Measurements from ENCODE around the gene OR5T1.

OR5T1 gene

GRCh38 chr11:56273854-56274253 lies at the start of gene OR5T1:
OR5T1 (plus strand) TSS chr11:56274154; CDS start chr11:56275639, 1,485 bp downstream.
- H3K9me3 ChIP-seq, result no peaks in the 10 kb centered on the region
- H3K4me1 ChIP-seq (ENCODE audit: control insufficient read depth in 1 of 2, insufficient read depth in 1 of 2, low read depth in 1 of 2, low read length in 1 of 2), result no peaks in the 10 kb centered on the region
- no peaks in the 10 kb centered on the region for H3K36me3 ChIP-seq
- H3K4me3 ChIP-seq (ENCODE audit: low read depth in 1 of 2, low read length in 1 of 2), result no peak within 1 kb of the TSS
- H3K27ac ChIP-seq, result no peak within 1 kb of the TSS
- H3K27me3 ChIP-seq, result no peaks in the 10 kb centered on the region
- no peak for TF ChIP-seq CTCF (IDR thresholded peaks at IDR 0.05)

- no peak within 1 kb of the TSS for H3K27ac ChIP-seq
These were observed 39.8 kb upstream of the OR5T1 start, which contains the start of gene OR5T2 for GRCh38 chr11:56234155-56234554. OR5T2 (minus strand) TSS chr11:56234255; CDS start chr11:56233062, 1,193 bp downstream.

GRCh38 chr11:56251954-56252353 lies 22.0 kb upstream of the OR5T1 start, which contains the start of gene OR5T3:
OR5T3 (plus strand) TSS chr11:56252254; CDS start chr11:56252254, 0 bp downstream.
- Histone ChIP-seq H3K36me3 (no peaks in the 10 kb centered on the region), H3K27ac (no peak within 1 kb of the TSS), H3K4me1 (ENCODE audit: control insufficient read depth in 1 of 2, insufficient read depth in 1 of 2, low read depth in 1 of 2, low read length in 1 of 2) (no peaks in the 10 kb centered on the region), H3K9me3 (no peaks in the 10 kb centered on the region), H3K4me3 (ENCODE audit: low read depth in 1 of 2, low read length in 1 of 2) (no peak within 1 kb of the TSS), H3K27me3 (no peaks in the 10 kb centered on the region)
- no peak for TF ChIP-seq CTCF (IDR thresholded peaks at IDR 0.05)

More at GRCh38 chr11:56234155-56234554, 39.8 kb upstream of the OR5T1 start, which contains the start of gene OR5T2:
- Histone ChIP-seq H3K27me3 (no peaks in the 10 kb centered on the region), H3K9me3 (no peaks in the 10 kb centered on the region), H3K4me3 (ENCODE audit: low read depth in 1 of 2, low read length in 1 of 2) (no peak within 1 kb of the TSS), H3K4me1 (ENCODE audit: control insufficient read depth in 1 of 2, insufficient read depth in 1 of 2, low read depth in 1 of 2, low read length in 1 of 2) (no peaks in the 10 kb centered on the region), H3K36me3 (no peaks in the 10 kb centered on the region)
- no peak for TF ChIP-seq CTCF (IDR thresholded peaks at IDR 0.05)

- Histone ChIP-seq H3K4me1 (ENCODE audit: control insufficient read depth in 1 of 2, insufficient read depth in 1 of 2, low read depth in 1 of 2, low read length in 1 of 2) (no peaks in the 10 kb centered on the region), H3K36me3 (no peaks in the 10 kb centered on the region), H3K9me3 (no peaks in the 10 kb centered on the region), H3K27ac (no peak overlapping the region), H3K4me3 (ENCODE audit: low read depth in 1 of 2, low read length in 1 of 2) (no peak overlapping the region), H3K27me3 (no peaks in the 10 kb centered on the region)
- TF ChIP-seq CTCF (IDR thresholded peaks at IDR 0.05), result no peak
These were observed 2.9 kb upstream of the OR5T1 start for GRCh38 chr11:56271092-56271491.

GRCh38 chr11:56292154-56292553 lies 18.2 kb downstream of the OR5T1 start, which contains the start of gene OR8H1:
OR8H1 (minus strand) TSS chr11:56292254; CDS start chr11:56291062, 1,192 bp downstream.
- Histone ChIP-seq H3K9me3 (no peaks in the 10 kb centered on the region), H3K36me3 (no peaks in the 10 kb centered on the region), H3K4me3 (ENCODE audit: low read depth in 1 of 2, low read length in 1 of 2) (no peak within 1 kb of the TSS), H3K27ac (no peak within 1 kb of the TSS), H3K27me3 (no peaks in the 10 kb centered on the region), H3K4me1 (ENCODE audit: control insufficient read depth in 1 of 2, insufficient read depth in 1 of 2, low read depth in 1 of 2, low read length in 1 of 2) (no peaks in the 10 kb centered on the region)
- no peak for TF ChIP-seq CTCF (IDR thresholded peaks at IDR 0.05)
